ENCODE results near the gene WDR87. TPM values are rescaled to one million over a fixed set of nuclear protein-coding genes. Genes with fewer than 3 reads are reported as not detected.

WDR87 gene
- total RNA-seq, 2 experiments from 2014 or later, result not detected

DNA sequence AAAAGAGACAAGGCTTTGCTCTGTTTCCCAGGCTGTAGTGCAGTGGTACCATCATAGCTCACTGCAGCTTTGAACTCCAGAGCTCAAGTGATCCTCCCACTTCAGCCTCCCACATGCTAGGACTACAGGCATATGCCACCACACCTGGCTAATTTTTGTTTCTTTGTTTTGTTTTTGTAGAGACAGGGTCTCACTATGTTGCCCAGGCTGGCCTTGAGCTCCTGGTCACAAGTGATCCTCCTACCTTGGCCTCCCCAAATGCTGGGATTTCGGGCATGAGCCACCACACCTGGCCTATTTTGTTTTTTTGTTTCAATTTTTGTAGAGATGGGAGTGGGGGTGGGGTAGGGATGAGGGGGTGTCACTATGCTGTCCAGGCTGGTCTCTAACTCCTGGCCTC is 6.9 kb downstream of the WDR87 start:
- ATAC-seq (no peak), DNase-seq (no peak)
- no peaks in the 10 kb centered on the region for H3K9me3 Mint-ChIP-seq
- no peaks in the 10 kb centered on the region for H3K27me3 Mint-ChIP-seq
- POLR2A ChIA-PET, result no interaction called here
- no peaks in the 10 kb centered on the region for H3K36me3 Mint-ChIP-seq (ENCODE audit: low read depth)
- no peak overlapping the region for H3K4me3 Mint-ChIP-seq
- no peak overlapping the region for H3K27ac Mint-ChIP-seq
- H3K4me1 Mint-ChIP-seq (ENCODE audit: low read depth), result no peaks in the 10 kb centered on the region
- TF ChIP-seq, protein P1, sequence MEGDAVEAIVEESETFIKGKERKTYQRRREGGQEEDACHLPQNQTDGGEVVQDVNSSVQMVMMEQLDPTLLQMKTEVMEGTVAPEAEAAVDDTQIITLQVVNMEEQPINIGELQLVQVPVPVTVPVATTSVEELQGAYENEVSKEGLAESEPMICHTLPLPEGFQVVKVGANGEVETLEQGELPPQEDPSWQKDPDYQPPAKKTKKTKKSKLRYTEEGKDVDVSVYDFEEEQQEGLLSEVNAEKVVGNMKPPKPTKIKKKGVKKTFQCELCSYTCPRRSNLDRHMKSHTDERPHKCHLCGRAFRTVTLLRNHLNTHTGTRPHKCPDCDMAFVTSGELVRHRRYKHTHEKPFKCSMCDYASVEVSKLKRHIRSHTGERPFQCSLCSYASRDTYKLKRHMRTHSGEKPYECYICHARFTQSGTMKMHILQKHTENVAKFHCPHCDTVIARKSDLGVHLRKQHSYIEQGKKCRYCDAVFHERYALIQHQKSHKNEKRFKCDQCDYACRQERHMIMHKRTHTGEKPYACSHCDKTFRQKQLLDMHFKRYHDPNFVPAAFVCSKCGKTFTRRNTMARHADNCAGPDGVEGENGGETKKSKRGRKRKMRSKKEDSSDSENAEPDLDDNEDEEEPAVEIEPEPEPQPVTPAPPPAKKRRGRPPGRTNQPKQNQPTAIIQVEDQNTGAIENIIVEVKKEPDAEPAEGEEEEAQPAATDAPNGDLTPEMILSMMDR (IDR thresholded peaks at IDR 0.05), result no peak
- CTCF ChIA-PET, result interaction anchor here (0.8 to 1.7 kb wide), 3 partner anchors 10 to 335 kb away, joined by 3 to 4 read pairs (median 4); no protein-coding TSS in a partner anchor
- intact Hi-C loops (cut with micrococcal nuclease), result no loop called here

DNA sequence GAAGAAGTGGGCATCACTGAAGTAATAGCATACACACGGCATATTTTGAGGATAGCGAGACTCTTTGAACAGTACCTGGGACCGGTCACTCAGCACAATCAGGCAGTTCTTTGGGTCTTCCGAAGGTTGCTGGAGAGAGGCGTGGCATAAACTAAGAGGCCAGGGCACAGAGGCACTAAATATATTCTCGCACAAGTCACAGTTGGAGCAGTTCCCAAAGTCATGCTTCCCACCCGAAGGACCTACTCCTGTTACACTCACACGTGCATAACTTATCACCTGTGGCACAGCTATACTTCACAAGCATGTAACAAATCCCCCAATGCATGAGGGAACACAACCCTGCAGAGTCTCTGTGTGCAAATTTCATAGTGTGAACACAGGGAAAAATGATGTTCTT is 10.2 kb downstream of the WDR87 start:
- H3K9me3 Mint-ChIP-seq, result no peaks in the 10 kb centered on the region
- H3K4me1 Mint-ChIP-seq (ENCODE audit: low read depth), result no peaks in the 10 kb centered on the region
- no peak for ATAC-seq
- CTCF ChIA-PET, result interaction anchor here (1.3 to 1.4 kb wide), 2 partner anchors 149 to 239 kb away, joined by 3 read pairs; no protein-coding TSS in a partner anchor
- no peak overlapping the region for H3K27ac Mint-ChIP-seq
- no peaks in the 10 kb centered on the region for H3K36me3 Mint-ChIP-seq (ENCODE audit: low read depth)
- H3K4me3 Mint-ChIP-seq, result no peak overlapping the region
- TF ChIP-seq, protein P1 (IDR thresholded peaks at IDR 0.05), result no peak
- H3K27me3 Mint-ChIP-seq, result peaks cover 8% of the 10 kb centered on the region
- intact Hi-C loops (cut with micrococcal nuclease), result no loop called here
- DNase-seq, result no peak
- POLR2A ChIA-PET, result no interaction called here

DNA sequence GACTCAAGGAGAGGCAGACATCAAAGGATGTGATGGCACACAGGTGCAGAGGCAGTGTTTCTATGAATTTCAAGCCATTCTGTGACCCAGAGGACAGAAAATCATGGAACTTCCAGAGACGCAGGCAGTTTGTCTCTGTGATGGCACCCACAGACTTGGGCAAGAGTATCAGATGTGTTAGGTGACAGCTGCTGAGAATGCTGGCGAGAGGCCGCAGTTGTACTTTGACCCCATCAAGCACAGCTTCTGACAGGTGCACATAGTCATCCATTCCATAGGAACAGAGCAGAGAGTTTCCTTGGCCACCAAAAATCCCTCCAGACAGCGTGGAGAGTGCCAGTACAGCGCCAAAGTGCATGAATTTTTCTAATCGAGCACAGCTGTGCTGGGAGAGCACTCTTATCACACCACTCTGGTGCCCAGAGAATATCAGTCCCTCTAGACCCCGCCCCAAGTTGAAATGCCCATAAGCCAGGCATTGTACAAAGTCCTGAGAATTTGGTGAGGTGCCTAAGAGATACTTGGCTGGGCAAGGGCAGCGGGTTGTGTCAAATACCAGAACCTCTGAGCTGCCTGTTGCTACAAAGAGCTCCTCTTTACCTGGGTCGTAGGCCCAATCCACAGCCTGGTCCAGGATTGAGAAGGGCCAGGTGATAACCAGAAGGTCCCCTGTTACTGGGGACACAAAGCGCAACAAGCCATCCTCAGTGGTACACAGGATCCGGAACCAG is 12.4 kb downstream of the WDR87 start:
- POLR2A ChIA-PET, result no interaction called here
- DNase-seq (no peak), ATAC-seq (no peak)
- H3K27me3 Mint-ChIP-seq, result peaks cover 8% of the 10 kb centered on the region
- no peak overlapping the region for H3K4me3 Mint-ChIP-seq
- TF ChIP-seq, protein P1 (IDR thresholded peaks at IDR 0.05), result no peak
- H3K9me3 Mint-ChIP-seq, result no peaks in the 10 kb centered on the region
- intact Hi-C loops (cut with micrococcal nuclease), result no loop called here
- CTCF ChIA-PET, result interaction anchor here (0.8 to 1.0 kb wide), 2 partner anchors 8 to 248 kb away, joined by 3 read pairs; no protein-coding TSS in a partner anchor
- H3K4me1 Mint-ChIP-seq (ENCODE audit: low read depth), result no peaks in the 10 kb centered on the region
- no peak overlapping the region for H3K27ac Mint-ChIP-seq
- no peaks in the 10 kb centered on the region for H3K36me3 Mint-ChIP-seq (ENCODE audit: low read depth)

DNA sequence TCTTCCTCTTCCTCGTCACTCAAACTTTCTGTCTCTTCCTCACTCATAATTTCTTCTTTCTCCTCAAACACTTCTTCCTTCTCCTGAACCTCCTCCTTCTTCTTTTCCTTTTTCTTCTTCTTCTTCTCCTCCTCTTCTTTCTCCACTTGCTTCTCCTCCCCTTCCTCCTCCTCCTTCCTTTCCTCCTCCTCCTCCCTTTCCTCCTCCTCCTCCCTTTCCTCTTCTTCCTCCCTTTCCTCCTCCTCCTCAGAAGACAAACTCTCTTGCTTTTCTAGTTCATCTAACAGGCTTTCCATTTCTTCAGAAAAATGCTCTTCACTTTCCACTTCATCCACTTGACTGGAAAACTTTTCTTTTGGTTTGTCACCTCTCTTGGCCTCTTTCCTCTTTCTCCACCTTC is 19.8 kb downstream of the WDR87 start:
- ATAC-seq (no peak), DNase-seq (no peak)
- Mint-ChIP-seq H3K4me3 (no peak overlapping the region), H3K27ac (no peak overlapping the region), H3K4me1 (ENCODE audit: low read depth) (no peaks in the 10 kb centered on the region), H3K27me3 (peaks cover under 1% of the 10 kb centered on the region), H3K36me3 (ENCODE audit: low read depth) (no peaks in the 10 kb centered on the region), H3K9me3 (peaks cover 5% of the 10 kb centered on the region)
- POLR2A ChIA-PET, result no interaction called here
- TF ChIP-seq, protein P1 (IDR thresholded peaks at IDR 0.05), result no peak
- CTCF ChIA-PET, result no interaction called here
- intact Hi-C loops (cut with micrococcal nuclease), result no loop called here

DNA sequence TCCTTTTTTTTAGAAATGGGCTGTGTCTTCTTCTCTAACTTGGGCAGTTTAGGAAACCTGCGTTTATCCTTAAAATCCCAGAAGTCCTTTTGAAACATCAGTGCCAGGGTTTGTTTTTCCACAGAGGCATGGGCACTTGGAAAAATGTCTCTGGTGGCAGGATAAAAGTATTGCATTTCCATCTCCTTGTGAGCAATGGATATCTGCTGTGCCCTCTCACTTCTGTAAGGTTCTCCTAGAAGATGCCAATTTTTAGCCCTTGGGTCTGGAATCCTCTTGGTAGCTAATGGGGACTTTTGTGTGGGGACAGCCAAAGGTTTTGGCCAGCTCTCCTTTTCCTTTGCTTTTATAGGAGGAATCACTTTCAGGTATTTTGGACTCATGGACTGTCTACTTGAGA is 21.0 kb downstream of the WDR87 start:
- intact Hi-C loops (cut with micrococcal nuclease), result no loop called here
- Mint-ChIP-seq H3K4me1 (ENCODE audit: low read depth) (no peaks in the 10 kb centered on the region), H3K4me3 (no peak overlapping the region), H3K27me3 (no peaks in the 10 kb centered on the region), H3K36me3 (ENCODE audit: low read depth) (no peaks in the 10 kb centered on the region), H3K27ac (no peak overlapping the region), H3K9me3 (peaks cover 5% of the 10 kb centered on the region)
- TF ChIP-seq, protein P1 (IDR thresholded peaks at IDR 0.05), result no peak
- DNase-seq (no peak), ATAC-seq (no peak)
- POLR2A ChIA-PET, result no interaction called here
- CTCF ChIA-PET, result interaction anchor here (0.9 kb wide), 1 partner anchor 17 kb away, joined by 3 read pairs; no protein-coding TSS in a partner anchor

Measured in activated CD8-positive, alpha-beta T cell treated with anti-CD3 and anti-CD28 coated beads for 36 hours (primary cell).